Kidney (tissue), 14 donors: Measurements from ENCODE around the gene PEX10. TPM values are rescaled to one million over a fixed set of nuclear protein-coding genes. Genes with fewer than 3 reads are reported as not detected.

Experiments used
- DNase-seq, 5 donors: peaks; one replicate each; pipeline ENCODE4 v3.0.0-alpha.2; 2013 to 2020
- FAIRE-seq: peaks from 2 replicates; lab custom pipeline; 2012; peaks lifted over from hg19 to GRCh38; lab: Jason Lieb, UNC
- H3K27ac ChIP-seq, 2 donors: one replicate each; pipeline ENCODE4 v1.7.0; 2013; ENCODE audit warnings: low read depth in 2 of 2, low read length in 2 of 2, inconsistent platforms in 1 of 2
- H3K27me3 ChIP-seq: one replicate; pipeline ENCODE4 v1.7.1; 2013; ENCODE audit warnings: low read length, inconsistent platforms; ENCODE audit not compliant: control insufficient read depth, insufficient read depth
- H3K36me3 ChIP-seq, 3 donors: one replicate each; pipeline versions ENCODE4 v1.7.0 to v1.7.1; 2013; ENCODE audit warnings: low read length in 3 of 3, control low read depth in 1 of 3, inconsistent platforms in 1 of 3; ENCODE audit not compliant: insufficient read depth in 3 of 3, control insufficient read depth in 2 of 3
- H3K4me1 ChIP-seq, 3 donors: one replicate each; pipeline versions ENCODE4 v1.7.0 to v1.7.1; 2013; ENCODE audit warnings: low read length in 3 of 3, inconsistent platforms in 1 of 3, low read depth in 1 of 3; ENCODE audit not compliant: control insufficient read depth in 2 of 3, insufficient read depth in 2 of 3
- H3K4me3 ChIP-seq, 3 donors: one replicate each; pipeline versions ENCODE4 v1.7.0 to v1.8.1; 2013; ENCODE audit warnings: low read length in 3 of 3, control low read depth in 1 of 3, inconsistent platforms in 1 of 3
- H3K9ac ChIP-seq, 3 donors: one replicate each; pipeline versions ENCODE4 v1.7.0 to v1.7.1; 2013; ENCODE audit warnings: low read length in 3 of 3, control low read depth in 1 of 3, inconsistent platforms in 1 of 3
- H3K9me3 ChIP-seq, 3 donors: one replicate each; pipeline versions ENCODE4 v1.7.0 to v1.7.1; 2013; ENCODE audit warnings: low read length in 3 of 3, control low read depth in 1 of 3, inconsistent platforms in 1 of 3; ENCODE audit not compliant: control insufficient read depth in 2 of 3, insufficient read depth in 1 of 3
- CTCF ChIP-seq: IDR thresholded peaks from 3 replicates; pipeline ENCODE4 v1.5.1; 2012; ENCODE audit warnings: mild to moderate bottlenecking, moderate library complexity, borderline replicate concordance; ENCODE audit not compliant: insufficient read depth; ENCODE audit errors: extremely low read depth
- intact Hi-C: fragments of 100-400 bp; cut with DNase I; formaldehyde crosslinking; loops from one replicate; pipeline ENCODE4 v1.11.1; 2022
- polyA plus RNA-seq: library from polyadenylated mRNA; stranded (reverse); fragments of 350-450 nt; fragmentation: Illumina TruSeq; extraction: RNeasy Lipid Tissue Mini Kit (QIAGEN cat#74804); gene quantifications from one replicate; pipeline ENCODE4 v1.2.3, GENCODE V29; 2014; ENCODE audit warnings: low read depth, low replicate concordance; ENCODE audit not compliant: insufficient read depth
- total RNA-seq: library from RNA; stranded (reverse); fragmentation: NEBNext Ultra II Directional; extraction: Animal tissue kit (Norgen Biotek cat#: 25700); gene quantifications from one replicate; pipeline ENCODE4 v1.2.1, GENCODE V29; 2021
- donor health status: control.
- donor health status: control.
- donor health status: control.
- donor health status: control.
- donor health status: control.
- donor health status: DM: yes; HTN: yes; CAD: no.
- donor health status: Normal renal cell carcinoma (clear cell type).

PEX10 gene
- total and polyA plus RNA-seq, 2 donors from 2014 or later = 25.6 to 26.8 TPM

- Histone ChIP-seq H3K4me1 (no peaks in the 10 kb centered on the region), H3K36me3 (no peaks in the 10 kb centered on the region), H3K4me3 (no peak overlapping the region), H3K27ac (no peak overlapping the region), H3K9ac (no peak overlapping the region), H3K27me3 (no peaks in the 10 kb centered on the region), H3K9me3 (no peaks in the 10 kb centered on the region)
- no peak for TF ChIP-seq CTCF
- intact Hi-C loops = no loop called here
- peak in 1 of 5 donors; percentile 61 for DNase-seq
- FAIRE-seq = no peak
These were observed 40.0 kb upstream of the PEX10 start for GRCh38 chr1:2452201-2452931.

GRCh38 chr1:2451741-2452140 lies 39.4 kb upstream of the PEX10 start:
- TF ChIP-seq CTCF = no peak
- H3K9ac ChIP-seq = no peak overlapping the region

GRCh38 chr1:2449636-2450454 lies 37.5 kb upstream of the PEX10 start:
- no peak overlapping the region for H3K9ac ChIP-seq
- no peaks in the 10 kb centered on the region for H3K36me3 ChIP-seq
- intact Hi-C loops = no loop called here
- no peaks in the 10 kb centered on the region for H3K27me3 ChIP-seq
- no peak for TF ChIP-seq CTCF
- no peak overlapping the region for H3K4me3 ChIP-seq
- H3K9me3 ChIP-seq = no peaks in the 10 kb centered on the region
- no peak overlapping the region for H3K27ac ChIP-seq
- FAIRE-seq (no peak), DNase-seq (no peak)
- no peaks in the 10 kb centered on the region for H3K4me1 ChIP-seq

More at GRCh38 chr1:2451741-2452140, 39.4 kb upstream of the PEX10 start:
- Histone ChIP-seq H3K4me1 (no peaks in the 10 kb centered on the region), H3K36me3 (no peaks in the 10 kb centered on the region), H3K27me3 (no peaks in the 10 kb centered on the region), H3K27ac (no peak overlapping the region), H3K9me3 (no peaks in the 10 kb centered on the region), H3K4me3 (no peak overlapping the region)
- FAIRE-seq (no peak), DNase-seq (peak in 3 of 5 donors; percentile 43 to 44 (median 43))
- intact Hi-C loops = no loop called here
